BJ (cell line): Measurements from ENCODE around the gene GPRC5D. TPM values are rescaled to one million over a fixed set of nuclear protein-coding genes. Genes with fewer than 3 reads are reported as not detected.
A peak's percentile ranks its signal among the peaks of the same experiment; 100 is the strongest.

Experiments used
- CTCF ChIA-PET: fragments of 350-600 bp; formaldehyde crosslinking; extraction: SDS; loops from one replicate; lab custom pipeline; 2021; ENCODE audit warnings: antibody characterized with exemption, inconsistent platforms; lab: Yijun Ruan, JAX
- POLR2A ChIA-PET: fragments of 300-600 bp; sonication (Branson Sonifier 250); formaldehyde crosslinking; extraction: SDS; loops from one replicate; lab custom pipeline; 2021; ENCODE audit warnings: antibody characterized with exemption; lab: Charles Lee
- DNase-seq: peaks from one replicate; pipeline ENCODE4 v3.0.0-alpha.2; 2011; ENCODE audit warnings: low read depth
- H3K27me3 ChIP-seq: 2 replicates; pipeline ENCODE4 v1.6.0; 2011; ENCODE audit warnings: low read length; ENCODE audit not compliant: control insufficient read depth, insufficient read depth
- H3K36me3 ChIP-seq: 2 replicates; pipeline ENCODE4 v1.5.1; 2011; ENCODE audit warnings: low read length; ENCODE audit not compliant: control insufficient read depth, insufficient read depth
- H3K4me3 ChIP-seq: 2 replicates; pipeline ENCODE4 v1.5.1; 2011; ENCODE audit warnings: low read depth, mild to moderate bottlenecking, control low read depth, low read length
- CTCF ChIP-seq: IDR thresholded peaks from 2 replicates; pipeline ENCODE4 v1.5.1; 2011; ENCODE audit warnings: low read depth, mild to moderate bottlenecking, control low read depth, inconsistent platforms, low read length, moderate library complexity; ENCODE audit not compliant: insufficient read depth
- polyA plus RNA-seq: library from polyadenylated mRNA; depleted of rRNA; stranded (reverse); fragments of >200 nt; gene quantifications from 2 replicates; pipeline ENCODE4 v1.2.3, GENCODE V29; 2011

GPRC5D gene
- polyA plus RNA-seq, 1 experiment, result not detected

DNA sequence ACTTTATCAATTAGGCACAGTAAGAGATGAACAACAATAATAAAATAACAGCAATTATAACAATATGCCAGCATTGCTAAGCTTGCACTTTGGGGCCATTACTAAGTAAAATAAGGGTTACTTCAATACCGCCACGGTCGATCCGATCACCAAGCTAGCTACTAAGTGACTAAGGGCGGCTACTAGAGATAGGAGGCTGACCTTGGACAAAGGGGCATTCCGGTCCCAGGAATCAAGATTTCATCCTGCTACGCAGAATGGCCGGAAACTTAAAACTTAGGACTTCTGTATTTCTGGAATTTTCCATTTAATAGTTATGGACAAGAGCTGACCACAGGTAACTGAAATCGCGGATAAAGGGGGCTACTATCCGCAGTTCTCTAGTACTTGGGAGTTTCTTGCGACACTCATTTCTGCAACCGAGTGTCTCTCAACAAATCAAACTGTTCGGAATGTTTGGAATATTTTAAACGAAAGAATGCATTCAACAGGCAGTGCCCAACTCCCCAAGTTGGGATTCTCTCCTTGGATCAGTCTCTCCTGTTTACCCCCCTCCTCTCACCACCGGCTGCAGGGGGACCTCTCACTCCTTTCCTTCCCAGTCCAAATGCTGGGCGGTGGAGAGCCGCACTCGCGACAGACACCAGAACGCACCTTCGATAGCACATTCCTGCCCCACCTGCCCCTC lies 47.4 kb upstream of the GPRC5D start:
- no peaks in the 10 kb centered on the region for H3K27me3 ChIP-seq
- H3K36me3 ChIP-seq, result peaks cover 1% of the 10 kb centered on the region; the same call in 1 of the 2 replicates
- DNase-seq, result no peak
- H3K4me3 ChIP-seq, result peak overlapping the region; percentile 82
- ChIA-PET POLR2A (interaction anchor here (0.6 kb wide), 1 partner anchor 197 kb away, joined by 5 read pairs; no protein-coding TSS in a partner anchor), CTCF (interaction anchor here (1.2 to 1.7 kb wide), 3 partner anchors 13 to 212 kb away, joined by 3 to 7 read pairs (median 6); no protein-coding TSS in a partner anchor)
- TF ChIP-seq CTCF, result peak; percentile 14; the same call in 1 of the 2 replicates

DNA sequence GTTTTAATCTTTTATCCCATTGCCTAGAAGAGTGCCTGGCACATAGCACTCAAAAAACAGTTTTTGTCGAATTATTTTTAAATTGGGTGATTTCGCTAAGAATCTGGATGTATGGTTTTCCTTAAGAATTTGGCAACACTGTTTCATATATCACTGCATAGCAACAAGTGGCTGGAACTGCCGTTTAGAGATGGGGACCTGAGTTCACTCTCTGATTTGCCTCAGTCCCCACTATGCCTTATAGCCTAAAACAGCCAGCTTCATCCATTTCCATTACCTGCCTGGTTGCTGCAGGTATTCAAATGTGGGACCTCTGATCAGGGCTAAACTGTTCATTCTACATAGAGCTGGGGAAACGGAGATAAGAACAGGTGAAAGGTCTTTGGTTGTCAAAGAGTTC lies 46.3 kb upstream of the GPRC5D start:
- no peak for DNase-seq
- TF ChIP-seq CTCF, result no peak
- Histone ChIP-seq H3K4me3 (no peak overlapping the region), H3K27me3 (no peaks in the 10 kb centered on the region), H3K36me3 (peaks cover 1% of the 10 kb centered on the region; the same call in 1 of the 2 replicates)
- ChIA-PET POLR2A (no interaction called here), CTCF (interaction anchor here (1.2 to 1.7 kb wide), 3 partner anchors 12 to 213 kb away, joined by 3 to 7 read pairs (median 6); no protein-coding TSS in a partner anchor)

DNA sequence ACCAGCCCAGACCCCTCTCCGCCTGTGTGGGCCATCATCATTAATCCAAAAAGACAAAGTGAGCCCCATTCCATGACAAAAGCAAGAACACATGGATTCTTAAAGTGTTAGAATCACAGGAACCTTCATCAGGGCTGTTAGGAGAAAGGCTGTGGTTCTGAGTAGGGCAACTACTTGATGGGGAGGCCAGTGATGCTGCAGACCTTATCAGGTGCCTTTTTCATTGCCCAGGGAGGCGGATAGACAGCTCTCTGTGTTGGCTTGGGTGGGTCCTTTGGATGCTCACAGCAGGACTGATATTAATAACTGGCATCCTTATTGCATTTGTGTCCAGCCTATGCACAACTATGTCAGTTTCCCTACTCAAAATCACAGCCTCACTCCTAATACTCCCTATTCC lies 45.8 kb upstream of the GPRC5D start:
- ChIA-PET CTCF (no interaction called here), POLR2A (no interaction called here)
- Histone ChIP-seq H3K27me3 (no peaks in the 10 kb centered on the region), H3K4me3 (no peak overlapping the region), H3K36me3 (peaks cover 1% of the 10 kb centered on the region; the same call in 1 of the 2 replicates)
- no peak for TF ChIP-seq CTCF
- no peak for DNase-seq

- no peak for TF ChIP-seq CTCF
- ChIA-PET CTCF (interaction anchor here (0.9 kb wide), 1 partner anchor 18 kb away, joined by 3 read pairs; no protein-coding TSS in a partner anchor), POLR2A (no interaction called here)
- Histone ChIP-seq H3K27me3 (no peaks in the 10 kb centered on the region), H3K36me3 (no peaks in the 10 kb centered on the region), H3K4me3 (no peak overlapping the region)
- no peak for DNase-seq
These were observed 45.2 kb upstream of the GPRC5D start for GRCh38 chr12:12997156-12997555.

DNA sequence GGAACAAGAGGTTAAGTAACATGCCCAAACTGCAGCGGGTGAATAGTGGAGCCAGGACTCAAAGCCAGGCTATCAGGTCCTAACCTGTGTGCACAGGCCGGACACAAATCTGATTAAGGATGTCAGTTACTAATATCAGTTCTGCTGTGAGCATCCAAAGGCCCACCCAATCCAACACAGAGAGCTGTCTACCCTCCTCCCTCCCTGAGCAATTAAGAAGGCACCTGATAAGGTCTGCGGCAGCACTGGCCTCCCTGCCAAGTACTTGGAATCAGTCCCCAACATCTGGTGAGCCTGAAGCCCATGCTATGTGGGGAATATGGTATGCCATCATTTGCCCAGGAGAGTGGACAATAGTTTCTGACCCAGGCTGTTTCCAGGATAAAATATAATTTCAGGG lies 44.2 kb upstream of the GPRC5D start:
- ChIA-PET POLR2A (no interaction called here), CTCF (interaction anchor here (0.9 kb wide), 1 partner anchor 17 kb away, joined by 3 read pairs; no protein-coding TSS in a partner anchor)
- TF ChIP-seq CTCF, result no peak
- DNase-seq, result no peak
- Histone ChIP-seq H3K4me3 (no peak overlapping the region), H3K36me3 (no peaks in the 10 kb centered on the region), H3K27me3 (no peaks in the 10 kb centered on the region)
